Osteoblast (primary cell): Measurements from ENCODE around the gene HPCAL4. TPM values are rescaled to one million over a fixed set of nuclear protein-coding genes. Genes with fewer than 3 reads are reported as not detected.

ENCODE experiments used
- DNase-seq: peaks from one replicate; pipeline ENCODE4 v3.0.0; 2011; ENCODE audit warnings: low spot score, mixed read lengths; ENCODE audit not compliant: insufficient read length; ENCODE audit errors: missing footprints
- H2AFZ ChIP-seq: 2 replicates; pipeline ENCODE4 v1.6.0; 2011; ENCODE audit warnings: mild to moderate bottlenecking, low read length
- H3K27ac ChIP-seq: 2 replicates; pipeline ENCODE4 v1.5.1; 2011; ENCODE audit warnings: mild to moderate bottlenecking, low read depth, low read length, moderate library complexity
- H3K27me3 ChIP-seq: 2 replicates; pipeline ENCODE4 v1.6.0; 2012; ENCODE audit warnings: mild to moderate bottlenecking, control low read depth, inconsistent platforms, low read length, moderate library complexity; ENCODE audit not compliant: insufficient read depth
- H3K36me3 ChIP-seq: 2 replicates; pipeline ENCODE4 v1.5.1; 2011; ENCODE audit warnings: mild to moderate bottlenecking, low read length, control low read depth, moderate library complexity; ENCODE audit not compliant: insufficient read depth
- H3K4me1 ChIP-seq: 2 replicates; pipeline ENCODE4 v1.5.1; 2011; ENCODE audit warnings: mild to moderate bottlenecking, low read length, control low read depth, moderate library complexity; ENCODE audit not compliant: insufficient read depth
- H3K4me2 ChIP-seq: 2 replicates; pipeline ENCODE4 v1.6.0; 2011; ENCODE audit warnings: mild to moderate bottlenecking, low read length; ENCODE audit not compliant: insufficient read depth
- H3K4me3 ChIP-seq: fragments of 200-600 bp; sonication (generic); 3 replicates; pipeline ENCODE4 v1.5.1; 2012; ENCODE audit warnings: mild to moderate bottlenecking, low read length, inconsistent platforms; ENCODE audit not compliant: insufficient read depth
- H3K79me2 ChIP-seq: 2 replicates; pipeline ENCODE4 v1.6.0; 2012; ENCODE audit warnings: mild to moderate bottlenecking, low read length, control low read depth, inconsistent platforms; ENCODE audit not compliant: insufficient read depth
- H3K9me3 ChIP-seq: 2 replicates; pipeline ENCODE4 v1.5.1; 2011; ENCODE audit warnings: low read depth, low read length, control low read depth
- H4K20me1 ChIP-seq: 2 replicates; pipeline ENCODE4 v1.6.0; 2012; ENCODE audit warnings: mild to moderate bottlenecking, low read length, control low read depth; ENCODE audit not compliant: insufficient read depth
- total RNA-seq: library from RNA; depleted of rRNA; stranded (reverse); fragments of >200 nt; gene quantifications from 2 replicates; pipeline ENCODE4 v1.2.3, GENCODE V29; 2012
- TF ChIP-seq, protein P1 (sequence below): IDR thresholded peaks from 2 replicates; pipeline ENCODE4 v1.5.1; 2011; ENCODE audit warnings: mild to moderate bottlenecking, low read depth, low read length, moderate library complexity; ENCODE audit errors: extremely low read depth

HPCAL4 gene
- total RNA-seq, 1 donor: not detected

DNA sequence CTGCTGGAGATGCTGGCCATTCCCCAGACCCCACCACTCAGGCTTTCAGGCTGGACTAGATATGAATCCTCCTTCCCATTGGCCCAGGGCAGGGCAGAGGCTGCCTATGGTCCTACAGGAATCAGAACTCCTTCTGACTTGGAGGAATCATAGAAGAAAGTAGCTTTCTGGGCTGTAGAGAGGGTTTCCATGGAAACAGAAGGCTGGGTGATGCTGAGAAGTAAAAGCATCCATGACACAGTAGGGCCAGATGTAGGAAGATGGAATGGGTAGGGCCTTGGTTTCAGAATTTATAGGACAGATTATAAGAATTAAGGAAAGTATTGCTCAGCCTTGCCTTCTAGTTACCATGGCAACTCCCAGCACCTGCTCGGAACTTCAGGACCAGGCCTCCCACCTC is 28.4 kb downstream of the HPCAL4 start:
- Histone ChIP-seq H3K4me3 (no peak overlapping the region), H3K4me1 (peaks cover under 1% of the 10 kb centered on the region), H3K4me2 (no peak overlapping the region), H3K79me2 (no peaks in the 10 kb centered on the region), H2AFZ (no peak overlapping the region), H4K20me1 (no peaks in the 10 kb centered on the region), H3K27ac (no peak overlapping the region), H3K9me3 (no peaks in the 10 kb centered on the region), H3K36me3 (no peaks in the 10 kb centered on the region), H3K27me3 (peaks cover 27% of the 10 kb centered on the region)
- no peak for DNase-seq
- TF ChIP-seq, protein P1, sequence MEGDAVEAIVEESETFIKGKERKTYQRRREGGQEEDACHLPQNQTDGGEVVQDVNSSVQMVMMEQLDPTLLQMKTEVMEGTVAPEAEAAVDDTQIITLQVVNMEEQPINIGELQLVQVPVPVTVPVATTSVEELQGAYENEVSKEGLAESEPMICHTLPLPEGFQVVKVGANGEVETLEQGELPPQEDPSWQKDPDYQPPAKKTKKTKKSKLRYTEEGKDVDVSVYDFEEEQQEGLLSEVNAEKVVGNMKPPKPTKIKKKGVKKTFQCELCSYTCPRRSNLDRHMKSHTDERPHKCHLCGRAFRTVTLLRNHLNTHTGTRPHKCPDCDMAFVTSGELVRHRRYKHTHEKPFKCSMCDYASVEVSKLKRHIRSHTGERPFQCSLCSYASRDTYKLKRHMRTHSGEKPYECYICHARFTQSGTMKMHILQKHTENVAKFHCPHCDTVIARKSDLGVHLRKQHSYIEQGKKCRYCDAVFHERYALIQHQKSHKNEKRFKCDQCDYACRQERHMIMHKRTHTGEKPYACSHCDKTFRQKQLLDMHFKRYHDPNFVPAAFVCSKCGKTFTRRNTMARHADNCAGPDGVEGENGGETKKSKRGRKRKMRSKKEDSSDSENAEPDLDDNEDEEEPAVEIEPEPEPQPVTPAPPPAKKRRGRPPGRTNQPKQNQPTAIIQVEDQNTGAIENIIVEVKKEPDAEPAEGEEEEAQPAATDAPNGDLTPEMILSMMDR: no peak

DNA sequence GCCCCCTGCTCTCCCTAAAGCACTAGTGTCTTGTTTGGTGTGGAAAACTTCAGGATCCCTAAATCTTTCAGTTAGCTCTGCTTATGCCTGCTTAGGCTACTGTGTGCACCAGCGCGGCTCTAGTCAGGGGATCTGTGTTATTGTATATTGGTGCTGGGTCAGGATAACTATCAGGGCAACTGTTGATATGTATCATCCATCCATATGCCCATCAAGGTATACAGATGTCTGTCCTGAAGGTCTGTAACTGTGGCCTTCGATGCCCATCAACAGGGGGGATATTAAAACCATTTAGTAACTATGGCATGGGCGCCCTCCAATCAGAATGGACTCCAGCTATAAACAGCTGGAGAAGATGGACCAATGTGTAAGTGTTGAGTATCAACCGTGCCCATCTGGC is 31.7 kb downstream of the HPCAL4 start:
- H3K27ac ChIP-seq: no peak overlapping the region
- no peaks in the 10 kb centered on the region for H3K79me2 ChIP-seq
- no peak overlapping the region for H3K4me2 ChIP-seq
- TF ChIP-seq, protein P1: no peak
- H4K20me1 ChIP-seq: no peaks in the 10 kb centered on the region
- H3K27me3 ChIP-seq: peaks cover 14% of the 10 kb centered on the region
- H3K4me1 ChIP-seq: peaks cover 8% of the 10 kb centered on the region
- H3K36me3 ChIP-seq: no peaks in the 10 kb centered on the region
- no peak overlapping the region for H3K4me3 ChIP-seq
- no peak for DNase-seq
- H3K9me3 ChIP-seq: no peaks in the 10 kb centered on the region
- H2AFZ ChIP-seq: no peak overlapping the region

GRCh38 chr1:39659110-39659509 is 32.1 kb downstream of the HPCAL4 start:
- H3K27ac ChIP-seq: no peak overlapping the region
- no peaks in the 10 kb centered on the region for H3K36me3 ChIP-seq
- H3K4me1 ChIP-seq: peaks cover 8% of the 10 kb centered on the region
- peaks cover 14% of the 10 kb centered on the region for H3K27me3 ChIP-seq
- H4K20me1 ChIP-seq: no peaks in the 10 kb centered on the region
- H3K9me3 ChIP-seq: no peaks in the 10 kb centered on the region
- TF ChIP-seq, protein P1: no peak
- no peak overlapping the region for H3K4me3 ChIP-seq
- no peak overlapping the region for H2AFZ ChIP-seq
- no peak overlapping the region for H3K4me2 ChIP-seq
- H3K79me2 ChIP-seq: no peaks in the 10 kb centered on the region
- DNase-seq: no peak

GRCh38 chr1:39657923-39658485 is 33.2 kb downstream of the HPCAL4 start:
- Histone ChIP-seq H3K9me3 (no peaks in the 10 kb centered on the region), H3K27me3 (peaks cover 14% of the 10 kb centered on the region), H3K4me2 (peak overlapping the region; percentile 29), H4K20me1 (no peaks in the 10 kb centered on the region), H3K4me3 (no peak overlapping the region), H2AFZ (peak overlapping the region; percentile 30), H3K27ac (no peak overlapping the region), H3K79me2 (no peaks in the 10 kb centered on the region), H3K4me1 (peaks cover 16% of the 10 kb centered on the region), H3K36me3 (no peaks in the 10 kb centered on the region)
- peak; percentile 95 for DNase-seq
- TF ChIP-seq, protein P1: peak; percentile 95
